Activated effector memory CD4-positive, alpha-beta T cell treated with Interleukin-2 at 50 U/mL for 16 hours (primary cell): ENCODE measurements around the gene ADAMTS19.
"Not testable (repeated sequence)": the region's sequence is repeated elsewhere in the genome, so short reads cannot be mapped to it uniquely, and the experiment has no call there.

Source experiments
- DNase-seq: peaks from one replicate; pipeline ENCODE4 v3.0.0-alpha.2; 2020

ADAMTS19 gene

GRCh38 chr5:129474544-129474943 is 14.4 kb downstream of the ADAMTS19 start:
- DNase-seq: no peak

GRCh38 chr5:129476751-129477150 is 16.7 kb downstream of the ADAMTS19 start:
- no peak for DNase-seq

GRCh38 chr5:129477532-129477931 is 17.4 kb downstream of the ADAMTS19 start:
- DNase-seq: no peak

GRCh38 chr5:129481161-129481560 is 21.1 kb downstream of the ADAMTS19 start:
- no peak for DNase-seq

GRCh38 chr5:129496421-129496820 is 36.3 kb downstream of the ADAMTS19 start:
- no peak for DNase-seq

GRCh38 chr5:129496864-129497595 is 36.9 kb downstream of the ADAMTS19 start:
- no peak for DNase-seq

GRCh38 chr5:129499208-129499852 is 39.2 kb downstream of the ADAMTS19 start:
- DNase-seq: no peak

GRCh38 chr5:129500101-129500500 is 40.0 kb downstream of the ADAMTS19 start:
- no peak for DNase-seq

- no peak for DNase-seq
Observed at GRCh38 chr5:129506086-129506485, 46.0 kb downstream of the ADAMTS19 start.

GRCh38 chr5:129506950-129507349 is 46.9 kb downstream of the ADAMTS19 start:
- DNase-seq: no peak

GRCh38 chr5:129507527-129507926 is 47.4 kb downstream of the ADAMTS19 start:
- DNase-seq: no peak

- no peak for DNase-seq
Observed at GRCh38 chr5:129508606-129509005, 48.5 kb downstream of the ADAMTS19 start.

- DNase-seq: no peak
Observed at GRCh38 chr5:129509363-129509975, 49.4 kb downstream of the ADAMTS19 start.

- DNase-seq: no peak
Observed at GRCh38 chr5:129511291-129511690, 51.2 kb downstream of the ADAMTS19 start.

GRCh38 chr5:129541051-129541450 is 81.0 kb downstream of the ADAMTS19 start:
- no peak for DNase-seq

- DNase-seq: no peak
Observed at GRCh38 chr5:129541648-129542251, 81.7 kb downstream of the ADAMTS19 start.

- no peak for DNase-seq
Observed at GRCh38 chr5:129547137-129547536, 87.0 kb downstream of the ADAMTS19 start.

- DNase-seq: no peak
Observed at GRCh38 chr5:129554134-129554904, 94.2 kb downstream of the ADAMTS19 start.

- no peak for DNase-seq
Observed at GRCh38 chr5:129563585-129563984, 103.5 kb downstream of the ADAMTS19 start.

GRCh38 chr5:129569295-129569694 is 109.2 kb downstream of the ADAMTS19 start:
- DNase-seq: no peak

GRCh38 chr5:129572060-129572459 is 112.0 kb downstream of the ADAMTS19 start:
- DNase-seq: no peak

GRCh38 chr5:129584496-129584895 is 124.4 kb downstream of the ADAMTS19 start:
- DNase-seq: not testable (repeated sequence)
